Measurements from ENCODE around the gene GOLGA3.

Gene GOLGA3

GRCh38 chr12:132740652-132741051 lies 88.0 kb downstream of the GOLGA3 start:
- TF ChIP-seq REST (IDR thresholded peaks at IDR 0.05; ENCODE audit: low read depth) (no peak), TAF1 (IDR thresholded peaks at IDR 0.05; ENCODE audit: low read depth) (no peak), CEBPB (IDR thresholded peaks at IDR 0.05) (no peak), USF1 (IDR thresholded peaks at IDR 0.05) (no peak), MAX (IDR thresholded peaks at IDR 0.05) (no peak), YY1 (IDR thresholded peaks at IDR 0.05; ENCODE audit: low read depth) (no peak), ZBTB7A (IDR thresholded peaks at IDR 0.05; ENCODE audit: low read depth) (no peak), RAD21 (IDR thresholded peaks at IDR 0.05; ENCODE audit: low read depth) (no peak), EGR1 (IDR thresholded peaks at IDR 0.05) (no peak), EP300 (IDR thresholded peaks at IDR 0.05; ENCODE audit: borderline replicate concordance) (no peak), NFIC (IDR thresholded peaks at IDR 0.05) (no peak), TCF12 (IDR thresholded peaks at IDR 0.05; ENCODE audit: low read depth) (no peak), FOXM1 (IDR thresholded peaks at IDR 0.05; ENCODE audit: borderline replicate concordance, low read depth) (no peak)

- no peak for TF ChIP-seq TAF1 (IDR thresholded peaks at IDR 0.05; ENCODE audit: low read depth)
- no peak for TF ChIP-seq RAD21 (IDR thresholded peaks at IDR 0.05; ENCODE audit: low read depth)
- TF ChIP-seq NFIC (IDR thresholded peaks at IDR 0.05): no peak
- no peak for TF ChIP-seq TEAD4 (IDR thresholded peaks at IDR 0.05)
- no peak for TF ChIP-seq FOXM1 (IDR thresholded peaks at IDR 0.05; ENCODE audit: borderline replicate concordance, low read depth)
- TF ChIP-seq EP300 (IDR thresholded peaks at IDR 0.05; ENCODE audit: borderline replicate concordance): no peak
- TF ChIP-seq USF1 (IDR thresholded peaks at IDR 0.05): no peak
- no peak for TF ChIP-seq YY1 (IDR thresholded peaks at IDR 0.05; ENCODE audit: low read depth)
- TF ChIP-seq MAX (IDR thresholded peaks at IDR 0.05): no peak
- TF ChIP-seq ZBTB7A (IDR thresholded peaks at IDR 0.05; ENCODE audit: low read depth): no peak
- TF ChIP-seq EGR1 (IDR thresholded peaks at IDR 0.05): no peak
- TF ChIP-seq CREB1 (IDR thresholded peaks at IDR 0.05; ENCODE audit: low read depth): no peak
- TF ChIP-seq CEBPB (IDR thresholded peaks at IDR 0.05): no peak
- TF ChIP-seq REST (IDR thresholded peaks at IDR 0.05; ENCODE audit: low read depth): no peak
- no peak for TF ChIP-seq TCF12 (IDR thresholded peaks at IDR 0.05; ENCODE audit: low read depth)
Measured at GRCh38 chr12:132740313-132740646, 88.4 kb downstream of the GOLGA3 start.

GRCh38 chr12:132739600-132740312 lies 88.9 kb downstream of the GOLGA3 start:
- TF ChIP-seq REST (IDR thresholded peaks at IDR 0.05; ENCODE audit: low read depth): no peak
- TF ChIP-seq ZBTB7A (IDR thresholded peaks at IDR 0.05; ENCODE audit: low read depth): no peak
- TF ChIP-seq TAF1 (IDR thresholded peaks at IDR 0.05; ENCODE audit: low read depth): no peak
- no peak for TF ChIP-seq EGR1 (IDR thresholded peaks at IDR 0.05)
- TF ChIP-seq YY1 (IDR thresholded peaks at IDR 0.05; ENCODE audit: low read depth): no peak
- no peak for TF ChIP-seq MAX (IDR thresholded peaks at IDR 0.05)
- TF ChIP-seq TCF12 (IDR thresholded peaks at IDR 0.05; ENCODE audit: low read depth): no peak
- no peak for TF ChIP-seq NFIC (IDR thresholded peaks at IDR 0.05)
- no peak for TF ChIP-seq CREB1 (IDR thresholded peaks at IDR 0.05; ENCODE audit: low read depth)
- no peak for TF ChIP-seq USF1 (IDR thresholded peaks at IDR 0.05)
